GM13977 (cell line): ENCODE results near the gene HMGXB4.

ENCODE experiments used
- DNase-seq: peaks from one replicate; pipeline ENCODE4 v3.0.0; 2012; ENCODE audit warnings: low spot score
- in situ Hi-C: fragments of 300-500 bp; cut with MboI; formaldehyde crosslinking; loops from one replicate; pipeline ENCODE4 v1.12.0; 2022; ENCODE audit warnings: low sequenced_read_pairs, low pct_unique_long_range_greater_than_20kb, mixed read lengths, inconsistent platforms; ENCODE audit not compliant: unreplicated experiment
- TF ChIP-seq, protein P1 (sequence below): IDR thresholded peaks from 2 replicates; pipeline ENCODE4 v1.5.1; 2012; ENCODE audit warnings: mild to moderate bottlenecking, control low read depth; ENCODE audit not compliant: insufficient read depth; ENCODE audit errors: extremely low read depth, missing control alignments

The HMGXB4 gene

DNA sequence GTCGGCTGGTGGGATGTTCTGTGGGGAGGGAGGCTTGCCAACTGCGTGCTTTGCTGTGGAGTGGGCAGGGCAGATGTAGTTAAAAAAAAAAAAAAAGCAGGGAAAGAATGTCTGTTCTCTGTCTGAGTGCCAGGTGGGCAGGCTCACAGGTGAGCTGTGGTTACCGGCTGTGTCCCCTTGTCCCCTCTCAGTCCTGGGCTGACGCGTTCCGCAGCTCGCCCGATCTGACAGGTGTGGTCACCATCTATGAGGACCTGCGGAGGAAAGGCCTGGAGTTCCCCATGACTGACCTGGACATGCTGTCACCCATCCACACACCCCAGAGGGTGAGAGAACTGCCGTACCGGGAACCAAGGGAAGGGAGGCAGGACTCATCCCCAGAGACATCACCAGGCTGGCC, 66.0 kb downstream of the HMGXB4 start:
- in situ Hi-C loops, result no loop called here
- DNase-seq, result no peak
- TF ChIP-seq, protein P1, sequence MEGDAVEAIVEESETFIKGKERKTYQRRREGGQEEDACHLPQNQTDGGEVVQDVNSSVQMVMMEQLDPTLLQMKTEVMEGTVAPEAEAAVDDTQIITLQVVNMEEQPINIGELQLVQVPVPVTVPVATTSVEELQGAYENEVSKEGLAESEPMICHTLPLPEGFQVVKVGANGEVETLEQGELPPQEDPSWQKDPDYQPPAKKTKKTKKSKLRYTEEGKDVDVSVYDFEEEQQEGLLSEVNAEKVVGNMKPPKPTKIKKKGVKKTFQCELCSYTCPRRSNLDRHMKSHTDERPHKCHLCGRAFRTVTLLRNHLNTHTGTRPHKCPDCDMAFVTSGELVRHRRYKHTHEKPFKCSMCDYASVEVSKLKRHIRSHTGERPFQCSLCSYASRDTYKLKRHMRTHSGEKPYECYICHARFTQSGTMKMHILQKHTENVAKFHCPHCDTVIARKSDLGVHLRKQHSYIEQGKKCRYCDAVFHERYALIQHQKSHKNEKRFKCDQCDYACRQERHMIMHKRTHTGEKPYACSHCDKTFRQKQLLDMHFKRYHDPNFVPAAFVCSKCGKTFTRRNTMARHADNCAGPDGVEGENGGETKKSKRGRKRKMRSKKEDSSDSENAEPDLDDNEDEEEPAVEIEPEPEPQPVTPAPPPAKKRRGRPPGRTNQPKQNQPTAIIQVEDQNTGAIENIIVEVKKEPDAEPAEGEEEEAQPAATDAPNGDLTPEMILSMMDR, result no peak

DNA sequence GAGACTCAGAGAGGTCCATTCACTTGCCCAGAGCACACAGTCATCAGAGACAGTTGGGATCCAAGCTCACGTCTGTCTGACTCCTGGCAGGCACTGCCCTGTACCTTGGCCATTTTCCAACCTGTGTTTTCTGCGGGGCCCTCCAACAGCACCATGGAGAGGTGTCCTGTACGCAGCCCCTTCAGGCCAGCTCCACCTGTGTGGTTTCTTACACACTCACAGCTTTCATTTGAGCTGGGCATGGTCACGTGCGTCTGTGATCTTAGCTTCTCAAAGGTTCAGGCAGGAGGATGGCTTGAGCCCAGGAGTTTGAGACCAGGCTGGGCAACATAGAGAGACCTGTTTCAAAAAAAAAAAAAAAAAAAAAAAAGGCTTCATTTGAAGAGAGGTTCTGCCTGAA, 66.8 kb downstream of the HMGXB4 start:
- TF ChIP-seq, protein P1, result no peak
- in situ Hi-C loops, result no loop called here
- no peak for DNase-seq

DNA sequence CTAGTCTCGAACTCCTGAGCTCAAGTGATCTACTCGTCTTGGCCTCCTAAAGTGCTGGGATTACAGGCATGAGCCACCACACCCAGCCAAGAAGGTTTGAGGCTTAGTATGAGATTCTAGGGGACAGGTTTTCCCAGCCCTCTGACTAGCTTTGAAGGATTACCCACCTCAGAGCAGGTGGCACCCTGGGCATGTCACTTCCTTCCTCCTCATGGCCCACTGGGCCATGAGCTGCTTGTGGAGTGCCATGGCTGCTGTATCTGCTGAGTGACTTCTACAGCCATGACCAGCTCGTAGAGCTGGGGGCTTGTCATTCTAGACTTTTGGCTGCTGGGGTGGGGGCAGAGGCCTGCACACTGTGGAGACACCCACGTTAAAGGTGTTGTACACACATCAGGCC, 67.5 kb downstream of the HMGXB4 start:
- TF ChIP-seq, protein P1, result no peak
- in situ Hi-C loops, result no loop called here
- no peak for DNase-seq

DNA sequence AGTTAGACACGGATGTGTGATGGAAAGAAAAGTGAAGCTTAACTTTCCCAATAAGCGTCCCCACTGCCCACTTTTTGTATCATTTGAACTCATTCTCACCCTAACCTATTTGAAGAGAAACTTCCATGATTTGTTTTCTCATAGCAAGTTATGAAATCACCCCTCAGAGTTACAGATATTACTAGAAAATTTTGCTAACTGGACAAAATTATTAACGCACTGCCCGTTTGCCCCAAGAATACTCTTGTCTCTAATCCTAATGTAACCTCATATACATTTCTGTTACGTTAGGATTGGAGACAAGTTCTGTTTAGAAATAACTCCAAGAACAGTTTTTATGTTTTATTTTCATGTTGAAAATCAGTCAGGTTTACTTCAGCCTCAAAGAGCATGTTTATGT, 67.9 kb downstream of the HMGXB4 start:
- TF ChIP-seq, protein P1, result no peak
- in situ Hi-C loops, result no loop called here
- no peak for DNase-seq

DNA sequence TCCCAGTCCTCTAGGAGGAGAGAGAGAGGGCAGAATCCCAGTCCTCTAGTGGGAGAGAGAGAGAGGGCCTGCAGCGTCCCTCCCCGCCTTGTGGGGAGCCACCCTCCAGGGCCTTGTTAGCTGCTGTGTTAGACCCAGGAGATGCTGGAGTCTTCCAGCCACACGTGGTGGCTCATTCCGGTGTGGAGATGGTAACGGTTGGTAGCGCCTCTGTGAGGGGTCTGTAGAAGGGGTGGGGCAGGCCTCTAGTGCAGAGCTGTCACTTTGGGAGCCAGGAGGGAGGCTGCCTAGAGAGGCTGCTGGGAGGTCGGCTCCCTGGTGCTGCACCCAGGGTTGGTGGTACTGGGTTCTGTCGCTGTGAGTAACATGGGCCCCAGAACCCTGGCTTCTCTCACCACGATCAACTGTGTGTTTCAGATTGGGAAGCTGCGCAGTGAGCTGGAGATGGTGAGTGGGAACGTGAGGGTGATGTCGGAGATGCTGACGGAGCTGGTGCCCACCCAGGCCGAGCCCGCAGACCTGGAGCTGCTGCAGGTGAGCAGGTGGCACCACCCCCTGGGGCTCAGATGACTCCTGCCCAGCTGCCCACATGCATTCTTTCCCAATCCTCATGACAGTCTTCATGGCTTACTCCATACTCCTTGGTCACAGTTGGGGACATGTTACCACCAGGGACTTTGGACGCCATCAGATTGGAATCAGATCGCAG, 69.7 kb downstream of the HMGXB4 start:
- DNase-seq, result no peak
- TF ChIP-seq, protein P1, result no peak
- in situ Hi-C loops, result no loop called here

DNA sequence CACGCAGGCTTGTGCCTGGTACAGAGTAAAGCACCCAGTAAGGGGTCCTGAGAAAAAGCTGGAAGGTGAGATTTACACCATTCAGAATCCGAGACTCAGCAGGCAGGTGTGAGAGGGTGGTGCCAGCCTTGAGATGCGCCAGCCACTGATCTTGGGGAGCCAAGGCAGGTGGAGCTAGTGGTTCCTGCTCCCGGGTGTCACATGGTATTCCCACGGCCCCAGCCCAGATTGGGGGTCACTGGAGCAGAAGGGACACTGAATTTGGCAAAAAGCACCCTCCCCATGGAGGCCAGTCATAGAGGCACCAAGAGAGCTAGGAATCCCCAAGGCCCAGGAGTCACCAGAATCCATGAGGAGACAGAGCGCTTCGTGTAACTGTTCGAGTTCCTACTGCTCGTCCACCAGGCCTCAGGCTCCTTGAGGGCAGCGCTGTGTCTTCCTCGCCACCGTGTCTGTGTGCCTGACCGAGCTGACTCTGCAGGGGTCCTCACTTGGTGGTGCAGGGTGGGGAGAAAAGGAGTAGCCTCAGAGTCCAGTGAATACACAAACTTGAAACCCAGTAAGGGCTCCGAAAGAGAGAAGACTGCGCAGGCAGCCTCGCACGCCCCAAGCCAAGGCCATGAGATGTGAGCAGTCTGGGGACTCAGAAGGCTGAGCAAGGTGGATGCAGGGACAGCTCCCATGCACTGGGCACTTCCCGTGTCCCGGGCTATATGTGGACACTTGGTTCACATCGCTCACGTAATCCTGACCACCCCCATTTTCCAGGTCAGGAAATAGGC, 70.6 kb downstream of the HMGXB4 start:
- in situ Hi-C loops, result no loop called here
- TF ChIP-seq, protein P1, result no peak
- no peak for DNase-seq
